HG03135 (cell line): ENCODE measurements around the gene APEX2.
"Not testable (repeated sequence)": the region's sequence is repeated elsewhere in the genome, so short reads cannot be mapped to it uniquely, and the experiment has no call there.

Experiments
- ATAC-seq: cut with Tn5 transposase; IDR thresholded peaks from one replicate; pipeline ENCODE4 v1.9.1; 2021; ENCODE audit warnings: mild to moderate bottlenecking, moderate library complexity; ENCODE audit not compliant: unreplicated experiment

APEX2 gene, protein sequence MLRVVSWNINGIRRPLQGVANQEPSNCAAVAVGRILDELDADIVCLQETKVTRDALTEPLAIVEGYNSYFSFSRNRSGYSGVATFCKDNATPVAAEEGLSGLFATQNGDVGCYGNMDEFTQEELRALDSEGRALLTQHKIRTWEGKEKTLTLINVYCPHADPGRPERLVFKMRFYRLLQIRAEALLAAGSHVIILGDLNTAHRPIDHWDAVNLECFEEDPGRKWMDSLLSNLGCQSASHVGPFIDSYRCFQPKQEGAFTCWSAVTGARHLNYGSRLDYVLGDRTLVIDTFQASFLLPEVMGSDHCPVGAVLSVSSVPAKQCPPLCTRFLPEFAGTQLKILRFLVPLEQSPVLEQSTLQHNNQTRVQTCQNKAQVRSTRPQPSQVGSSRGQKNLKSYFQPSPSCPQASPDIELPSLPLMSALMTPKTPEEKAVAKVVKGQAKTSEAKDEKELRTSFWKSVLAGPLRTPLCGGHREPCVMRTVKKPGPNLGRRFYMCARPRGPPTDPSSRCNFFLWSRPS

GRCh38 chrX:54999717-55000598 lies at the start of gene APEX2:
APEX2 (plus strand) TSS chrX:55000363; CDS start chrX:55000423, 60 bp downstream.
- peak; percentile 94 for ATAC-seq

DNA sequence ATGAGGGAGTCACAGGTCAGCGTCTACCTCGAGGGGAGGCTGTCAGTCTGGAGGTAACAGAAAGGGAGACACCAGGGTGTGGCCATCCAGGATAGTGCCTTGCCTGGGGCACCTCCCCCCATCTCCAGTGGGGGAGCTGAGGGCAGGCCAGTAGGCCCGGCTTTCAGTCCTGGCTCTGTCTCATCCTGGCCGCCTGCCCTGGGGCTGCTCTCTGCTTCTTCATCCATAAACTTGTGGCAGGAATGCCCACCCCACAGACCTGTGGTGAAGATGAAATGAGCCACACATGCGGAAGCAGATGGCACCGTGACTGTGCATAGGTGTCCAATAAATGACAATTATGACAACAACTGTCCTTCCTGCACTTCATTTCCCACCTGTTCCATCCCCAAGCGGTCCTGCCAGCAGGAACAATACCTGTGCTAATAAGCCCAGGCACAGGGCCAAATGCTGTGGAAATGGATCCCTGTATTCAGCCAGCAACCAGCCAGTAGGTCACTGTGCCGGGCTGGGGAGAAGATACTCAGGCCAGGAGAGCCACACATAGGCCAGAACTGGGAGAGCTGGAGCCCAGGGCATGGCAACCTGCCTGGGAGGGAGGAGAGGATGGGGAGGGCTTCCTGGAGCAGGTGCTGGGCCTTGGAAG lies 49.3 kb upstream of the APEX2 start:
- ATAC-seq = no peak

GRCh38 chrX:54961750-54962149 lies 38.4 kb upstream of the APEX2 start:
- no peak for ATAC-seq

- no peak for ATAC-seq
Observed at GRCh38 chrX:54964766-54965497, 35.2 kb upstream of the APEX2 start.

DNA sequence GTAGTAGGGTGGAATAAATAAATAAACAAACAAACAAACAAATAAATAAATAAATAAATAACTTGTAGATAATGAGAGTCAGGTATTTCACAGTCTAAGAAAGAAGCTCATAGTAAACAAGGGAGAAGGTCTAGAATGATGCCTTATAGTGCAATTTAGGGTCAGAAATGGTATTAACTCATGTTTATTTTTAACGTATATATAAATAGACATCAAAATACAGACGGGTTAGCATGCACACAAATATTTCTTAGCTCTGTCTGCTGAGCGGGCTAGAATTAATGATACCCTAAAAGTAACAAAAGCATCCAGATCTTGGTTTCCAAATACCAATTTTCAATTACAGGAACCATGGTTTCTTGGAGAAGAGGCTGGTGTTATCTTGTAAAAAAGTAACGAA lies 22.8 kb upstream of the APEX2 start:
- no peak for ATAC-seq

- ATAC-seq = no peak
Observed at GRCh38 chrX:54978448-54978847, 21.7 kb upstream of the APEX2 start.

GRCh38 chrX:54979432-54979831 lies 20.7 kb upstream of the APEX2 start:
- no peak for ATAC-seq

DNA sequence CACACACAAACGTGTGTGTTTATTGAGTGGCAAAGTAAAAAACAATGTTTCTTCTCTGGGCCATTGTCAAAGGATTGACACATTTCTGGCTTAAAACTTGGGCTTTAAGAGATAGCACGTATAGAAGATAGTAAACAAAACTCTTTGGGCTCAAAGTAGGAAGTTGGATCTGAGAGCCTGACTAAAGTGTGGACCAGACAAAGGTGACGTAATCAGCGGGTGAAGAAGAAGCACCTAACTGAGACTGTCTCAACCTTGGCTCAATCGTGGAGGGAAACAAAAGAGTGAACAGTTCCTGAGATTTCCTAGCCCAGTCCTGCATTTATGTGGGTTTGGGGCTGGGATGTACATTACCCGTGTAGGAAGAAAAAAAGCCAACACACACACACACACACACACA lies 19.8 kb upstream of the APEX2 start:
- ATAC-seq = no peak

- ATAC-seq = not testable (repeated sequence)
Observed at GRCh38 chrX:54983306-54983705, 16.9 kb upstream of the APEX2 start.

- no peak for ATAC-seq
Observed at GRCh38 chrX:54991706-54992105, 8.5 kb upstream of the APEX2 start.

DNA sequence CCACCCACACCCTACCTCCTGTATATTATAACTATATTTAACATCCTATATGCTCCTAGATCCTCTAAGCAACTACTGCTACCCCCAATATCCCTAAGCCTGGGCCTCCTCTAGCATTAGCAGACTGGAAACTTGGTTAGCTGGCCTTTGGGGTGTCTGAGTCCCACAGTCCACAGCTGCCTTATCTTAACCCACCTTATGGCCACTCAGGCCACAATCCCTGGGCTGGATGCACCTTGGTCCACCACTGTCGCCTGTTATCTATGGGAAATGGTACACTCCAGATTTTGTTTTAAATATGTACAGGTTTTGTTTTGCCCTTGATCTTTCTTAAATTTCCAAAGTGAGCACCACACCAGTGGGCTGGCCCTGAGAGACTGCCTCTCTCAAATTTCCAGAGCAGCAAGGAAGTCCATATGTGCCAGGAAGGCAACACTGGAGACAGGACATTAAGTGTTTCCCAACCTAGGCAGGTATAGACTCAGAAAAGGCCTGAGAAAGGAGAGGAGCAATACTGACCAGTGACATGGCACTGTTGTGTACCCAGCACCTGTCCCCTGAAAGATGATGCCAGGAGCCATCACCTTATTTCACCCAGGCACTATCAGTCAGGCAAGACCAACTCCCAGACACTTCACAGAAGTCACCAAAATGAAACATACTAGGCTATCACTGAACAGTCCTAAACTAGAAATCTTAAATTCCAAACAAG lies 7.1 kb upstream of the APEX2 start:
- no peak for ATAC-seq

DNA sequence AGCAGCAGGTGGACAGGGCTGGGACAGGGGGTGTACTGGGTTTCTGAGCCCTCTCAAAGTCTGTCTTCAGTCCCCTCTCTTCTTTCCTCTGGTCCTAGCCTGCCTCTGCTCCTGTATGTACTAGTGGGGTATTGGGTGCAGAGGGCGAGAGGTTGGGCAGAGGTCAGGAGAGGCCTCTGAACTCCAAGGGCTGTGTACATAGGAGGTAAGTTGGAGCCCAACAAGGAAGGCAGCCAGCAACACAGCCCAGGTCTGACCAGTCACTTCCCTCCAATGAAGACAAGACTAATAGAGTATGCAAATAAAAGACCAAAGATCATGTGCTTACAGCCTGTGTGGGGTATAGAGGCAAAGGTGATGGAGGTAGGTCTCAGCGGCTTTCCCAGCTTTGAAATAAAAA lies 6.1 kb upstream of the APEX2 start, which contains the start of gene PFKFB1:
TSS of gene PFKFB1 (minus strand) at position 90 of the 400 bp plus-strand sequence. CDS start 181 bp downstream, outside the sequence.
- no peak for ATAC-seq

- no peak for ATAC-seq
Observed at GRCh38 chrX:54994668-54995351, 5.4 kb upstream of the APEX2 start.

GRCh38 chrX:54995621-54996020 lies 4.5 kb upstream of the APEX2 start:
- no peak for ATAC-seq

DNA sequence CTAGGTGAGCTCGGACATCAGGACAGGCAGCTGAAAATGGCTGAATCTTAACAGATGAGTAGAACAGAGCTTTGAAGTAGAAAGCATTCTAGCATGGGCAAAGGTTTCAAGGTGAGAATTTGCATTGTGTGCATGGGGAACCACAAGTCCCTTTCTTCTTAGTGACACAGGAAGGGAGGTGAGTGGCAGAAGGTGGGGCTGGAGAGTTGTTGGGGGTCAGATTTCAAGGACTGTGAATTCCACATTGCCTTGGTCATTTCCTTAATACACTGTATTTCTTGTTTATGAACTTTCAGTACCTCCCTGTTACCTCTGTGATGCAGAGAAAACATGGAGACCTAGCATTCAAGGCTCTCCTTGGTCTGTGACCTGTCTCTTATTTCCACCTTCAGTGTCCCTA lies 4.1 kb downstream of the APEX2 start:
- no peak for ATAC-seq

GRCh38 chrX:55005256-55005655 lies 5.1 kb downstream of the APEX2 start:
- ATAC-seq = no peak

GRCh38 chrX:55006827-55007621 lies 6.9 kb downstream of the APEX2 start:
- ATAC-seq = no peak

DNA sequence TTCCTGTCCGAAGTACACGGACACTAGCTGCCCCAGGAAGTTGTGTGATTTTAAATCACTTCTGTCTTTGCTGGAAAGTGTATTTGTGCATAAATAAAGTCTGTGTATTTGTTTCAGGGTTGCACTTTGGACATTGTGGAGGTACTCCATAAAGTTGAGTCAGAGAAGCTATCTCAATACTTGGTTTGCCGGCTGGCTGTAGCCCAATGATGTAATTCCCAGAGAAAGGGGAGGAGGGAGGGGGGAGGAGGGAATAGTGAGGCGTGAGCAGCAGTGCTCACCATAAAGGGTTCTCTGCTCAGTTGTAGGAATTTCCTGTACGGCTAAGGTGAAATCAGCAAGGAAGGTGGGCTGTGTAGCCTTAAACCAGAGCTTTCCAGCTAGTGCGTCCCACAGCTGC lies 7.5 kb downstream of the APEX2 start:
- no peak for ATAC-seq
